Lower leg skin (tissue), 4 donors: ENCODE results near the gene SLC25A14. TPM values are rescaled to one million over a fixed set of nuclear protein-coding genes. Genes with fewer than 3 reads are reported as not detected.
A peak's percentile ranks its signal among the peaks of the same experiment; 100 is the strongest.
"Not testable (repeated sequence)": the region's sequence is repeated elsewhere in the genome, so short reads cannot be mapped to it uniquely, and the experiment has no call there.

Source experiments
- DNase-seq, 2 donors: peaks; one replicate each; pipeline ENCODE4 v3.0.0-alpha.2; 2019; ENCODE audit warnings: low spot score in 2 of 2
- H3K4me3 ChIP-seq: fragments of 200-600 bp; sonication (generic); 2 replicates; pipeline ENCODE4 v1.5.1; 2017; ENCODE audit warnings: mild to moderate bottlenecking, low read depth; ENCODE audit not compliant: poor library complexity, severe bottlenecking
- POLR2A ChIP-seq, 2 donors: fragments of 450-650 bp; IDR thresholded peaks; one replicate each; pipeline ENCODE4 v1.6.1; 2016 to 2017; ENCODE audit warnings: antibody characterized with exemption in 2 of 2, mild to moderate bottlenecking in 1 of 2, moderate library complexity in 1 of 2
- WGBS, 2 donors: methylation state at CpG; one replicate each; pipeline ENCODE4 v1.1.5; 2018; 5-methylcytosine and 5-hydroxymethylcytosine counted together
- intact Hi-C: fragments of 100-400 bp; cut with DNase I; formaldehyde crosslinking; loops from one replicate; pipeline ENCODE4 v1.15.0; 2023; ENCODE audit warnings: low total_unique reads
- total RNA-seq, 4 donors: library from RNA; depleted of rRNA; stranded (reverse); fragments of >200 nt; gene quantifications; one replicate each; pipeline ENCODE4 v1.1.0, GENCODE V29; 2016
- TF ChIP-seq, protein P1 (sequence below), 3 donors: fragments of 450-650 bp; IDR thresholded peaks; one replicate each; pipeline ENCODE4 v1.5.1; 2016; ENCODE audit warnings: antibody characterized with exemption in 3 of 3, mild to moderate bottlenecking in 3 of 3, moderate library complexity in 2 of 3

The SLC25A14 gene
- total RNA-seq, 4 donors from 2014 or later: 4.0 to 14.9 (median 8.9) TPM

DNA sequence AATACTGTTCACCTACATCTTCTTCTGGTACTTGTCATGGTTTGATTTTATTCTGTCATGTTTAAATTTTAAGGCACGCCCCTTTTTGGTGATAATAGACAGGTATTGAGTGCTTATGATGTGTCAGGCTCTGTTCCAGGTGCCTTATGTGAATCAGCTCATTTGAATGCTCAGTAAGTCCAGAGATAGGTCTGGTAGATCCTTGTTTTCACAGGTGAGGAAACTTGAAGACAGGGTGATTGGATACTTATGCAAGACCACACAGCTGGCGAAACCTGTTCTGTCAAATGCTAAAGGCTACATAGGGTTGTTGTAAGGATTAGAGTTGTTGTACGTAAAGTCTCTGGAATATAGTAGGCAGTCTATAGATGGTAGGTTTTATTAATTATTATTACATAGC lies 9.6 kb upstream of the SLC25A14 start:
- WGBS, 2 donors: 56 to 67% methylated on average over 3 of the region's 3 CpGs
- no peak overlapping the region for H3K4me3 ChIP-seq
- TF ChIP-seq POLR2A (IDR thresholded peaks at IDR 0.05): no peak
- TF ChIP-seq, protein P1, sequence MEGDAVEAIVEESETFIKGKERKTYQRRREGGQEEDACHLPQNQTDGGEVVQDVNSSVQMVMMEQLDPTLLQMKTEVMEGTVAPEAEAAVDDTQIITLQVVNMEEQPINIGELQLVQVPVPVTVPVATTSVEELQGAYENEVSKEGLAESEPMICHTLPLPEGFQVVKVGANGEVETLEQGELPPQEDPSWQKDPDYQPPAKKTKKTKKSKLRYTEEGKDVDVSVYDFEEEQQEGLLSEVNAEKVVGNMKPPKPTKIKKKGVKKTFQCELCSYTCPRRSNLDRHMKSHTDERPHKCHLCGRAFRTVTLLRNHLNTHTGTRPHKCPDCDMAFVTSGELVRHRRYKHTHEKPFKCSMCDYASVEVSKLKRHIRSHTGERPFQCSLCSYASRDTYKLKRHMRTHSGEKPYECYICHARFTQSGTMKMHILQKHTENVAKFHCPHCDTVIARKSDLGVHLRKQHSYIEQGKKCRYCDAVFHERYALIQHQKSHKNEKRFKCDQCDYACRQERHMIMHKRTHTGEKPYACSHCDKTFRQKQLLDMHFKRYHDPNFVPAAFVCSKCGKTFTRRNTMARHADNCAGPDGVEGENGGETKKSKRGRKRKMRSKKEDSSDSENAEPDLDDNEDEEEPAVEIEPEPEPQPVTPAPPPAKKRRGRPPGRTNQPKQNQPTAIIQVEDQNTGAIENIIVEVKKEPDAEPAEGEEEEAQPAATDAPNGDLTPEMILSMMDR (IDR thresholded peaks at IDR 0.05): no peak
- no peak for DNase-seq
- intact Hi-C loops: no loop called here

- TF ChIP-seq, protein P1 (IDR thresholded peaks at IDR 0.05): no peak
- TF ChIP-seq POLR2A (IDR thresholded peaks at IDR 0.05): no peak
- H3K4me3 ChIP-seq: no peak overlapping the region
- DNase-seq: no peak
- intact Hi-C loops: no loop called here
- WGBS, 2 donors: 5 to 9% methylated on average over 10 of the region's 10 CpGs
Measured at GRCh38 chrX:130330706-130331105, 9.0 kb upstream of the SLC25A14 start.

DNA sequence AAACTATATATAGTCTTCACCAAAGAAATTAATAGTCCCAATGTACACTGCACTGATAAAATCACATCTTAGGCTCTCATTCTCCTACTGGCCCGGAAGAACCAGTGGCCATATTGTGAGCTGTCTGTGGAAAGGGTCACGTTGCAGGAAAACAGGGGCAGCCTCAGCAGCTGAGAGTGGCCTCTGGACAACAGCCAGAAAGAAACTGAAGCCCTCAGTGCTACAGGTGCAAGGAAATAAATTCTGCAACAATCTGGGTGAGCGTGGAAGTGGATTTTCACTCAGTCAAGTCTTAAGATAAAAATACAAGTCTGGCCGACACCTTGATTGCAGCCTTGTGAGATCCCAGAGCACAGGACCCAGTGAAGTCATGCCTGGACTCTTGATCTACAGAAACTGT lies 3.2 kb upstream of the SLC25A14 start:
- WGBS, 2 donors: 74 to 77% methylated on average over 4 of the region's 4 CpGs

DNA sequence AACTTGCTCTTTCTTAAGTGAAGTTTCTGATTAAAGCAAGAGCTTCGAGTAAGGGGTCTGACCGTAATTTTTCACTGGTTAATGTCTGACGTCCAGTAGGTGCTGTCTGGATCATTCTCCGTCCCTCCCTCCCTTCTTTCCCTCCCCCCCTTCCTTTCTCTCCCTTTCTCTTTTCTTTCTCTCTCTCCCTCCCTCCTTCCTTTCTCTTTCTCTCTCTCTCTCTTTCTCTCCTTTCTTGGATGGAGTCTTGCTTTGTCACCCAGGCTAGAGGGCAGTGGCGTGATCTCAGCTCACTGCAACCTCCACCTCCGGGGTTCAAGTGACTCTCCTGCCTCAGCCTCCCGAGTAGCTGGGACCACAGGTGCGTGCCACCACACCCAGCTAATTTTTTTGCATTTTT lies 850 bp upstream of the SLC25A14 start:
- intact Hi-C loops, DNase-seq: not testable (repeated sequence)
- 64 to 70% methylated on average over 8 of the region's 8 CpGs for WGBS, 2 donors
- H3K4me3 ChIP-seq: peak overlapping the region; percentile 45

More for the DNA sequence above, 3.2 kb upstream of the SLC25A14 start:
- no peak for TF ChIP-seq POLR2A (IDR thresholded peaks at IDR 0.05)
- TF ChIP-seq, protein P1 (IDR thresholded peaks at IDR 0.05): no peak
- no peak overlapping the region for H3K4me3 ChIP-seq
- intact Hi-C loops: no loop called here
- DNase-seq: no peak

- WGBS, 2 donors: 11 to 31% methylated on average over 9 of the region's 9 CpGs
- H3K4me3 ChIP-seq: peak overlapping the region; percentile 45
- no peak for DNase-seq
- TF ChIP-seq, protein P1 (IDR thresholded peaks at IDR 0.05): no peak
- no peak for TF ChIP-seq POLR2A (IDR thresholded peaks at IDR 0.05)
- intact Hi-C loops: no loop called here
Measured at GRCh38 chrX:130340271-130340670, 552 bp downstream of the SLC25A14 start.

- 80 to 89% methylated on average over 1 of the region's 1 CpG for WGBS, 2 donors
- TF ChIP-seq POLR2A (IDR thresholded peaks at IDR 0.05): no peak
- TF ChIP-seq, protein P1 (IDR thresholded peaks at IDR 0.05): no peak
- intact Hi-C loops: no loop called here
- no peak for DNase-seq
- no peak overlapping the region for H3K4me3 ChIP-seq
Measured at GRCh38 chrX:130343411-130343810, 3.7 kb downstream of the SLC25A14 start.
